ENCODE measurements around the gene PREX1. TPM values are rescaled to one million over a fixed set of nuclear protein-coding genes. Genes with fewer than 3 reads are reported as not detected.

Gene PREX1
- total and polyA plus RNA-seq, 9 donors: 3.8 to 13.6 (median 6.7) TPM

- no peak for TF ChIP-seq CTCF (IDR thresholded peaks at IDR 0.05)
- TF ChIP-seq POLR2A (IDR thresholded peaks at IDR 0.05): no peak
- no peak for TF ChIP-seq EP300 (IDR thresholded peaks at IDR 0.05)
- Histone ChIP-seq H3K4me1 (ENCODE audit: insufficient read depth) (no peaks in the 10 kb centered on the region), H3K36me3 (no peaks in the 10 kb centered on the region), H3K9me3 (no peaks in the 10 kb centered on the region), H3K4me3 (no peak overlapping the region), H3K27me3 (no peaks in the 10 kb centered on the region), H3K27ac (no peak overlapping the region)
- WGBS, 3 donors: 84 to 97% (median 85%) methylated on average over 1 of the region's 1 CpG
- DNase-seq: no peak
- intact Hi-C loops (cut with DNase I): no loop called here
These were observed 34.5 kb upstream of the PREX1 start for GRCh38 chr20:48862279-48862678.

GRCh38 chr20:48861444-48861843, 33.6 kb upstream of the PREX1 start:
- intact Hi-C loops (cut with DNase I): no loop called here
- 77 to 94% (median 88%) methylated on average over 2 of the region's 2 CpGs for WGBS, 3 donors
- no peaks in the 10 kb centered on the region for H3K27me3 ChIP-seq

GRCh38 chr20:48858075-48858790, 30.4 kb upstream of the PREX1 start:
- DNase-seq: no peak
- intact Hi-C loops (cut with DNase I): no loop called here
- TF ChIP-seq CTCF (IDR thresholded peaks at IDR 0.05) (no peak), EP300 (IDR thresholded peaks at IDR 0.05) (no peak), POLR2A (IDR thresholded peaks at IDR 0.05) (no peak)
- Histone ChIP-seq H3K27ac (no peak overlapping the region), H3K27me3 (no peaks in the 10 kb centered on the region), H3K4me3 (no peak overlapping the region), H3K9me3 (no peaks in the 10 kb centered on the region), H3K36me3 (no peaks in the 10 kb centered on the region), H3K4me1 (ENCODE audit: insufficient read depth) (no peaks in the 10 kb centered on the region)
- 69 to 75% (median 75%) methylated on average over 6 of the region's 6 CpGs for WGBS, 3 donors

More at GRCh38 chr20:48861444-48861843, 33.6 kb upstream of the PREX1 start:
- H3K36me3 ChIP-seq: no peaks in the 10 kb centered on the region
- TF ChIP-seq CTCF (IDR thresholded peaks at IDR 0.05): no peak
- no peak for TF ChIP-seq POLR2A (IDR thresholded peaks at IDR 0.05)
- TF ChIP-seq EP300 (IDR thresholded peaks at IDR 0.05): no peak
- DNase-seq: no peak
- H3K9me3 ChIP-seq: no peaks in the 10 kb centered on the region
- H3K27ac ChIP-seq: no peak overlapping the region
- no peaks in the 10 kb centered on the region for H3K4me1 ChIP-seq (ENCODE audit: insufficient read depth)
- no peak overlapping the region for H3K4me3 ChIP-seq

GRCh38 chr20:48856130-48856529, 28.3 kb upstream of the PREX1 start:
- Histone ChIP-seq H3K27me3 (no peaks in the 10 kb centered on the region), H3K9me3 (no peaks in the 10 kb centered on the region), H3K4me3 (no peak overlapping the region), H3K27ac (no peak overlapping the region), H3K4me1 (ENCODE audit: insufficient read depth) (no peaks in the 10 kb centered on the region), H3K36me3 (no peaks in the 10 kb centered on the region)
- WGBS, 3 donors: 78 to 87% (median 82%) methylated on average over 5 of the region's 5 CpGs
- DNase-seq: no peak
- intact Hi-C loops (cut with DNase I): no loop called here
- no peak for TF ChIP-seq CTCF (IDR thresholded peaks at IDR 0.05)
- no peak for TF ChIP-seq EP300 (IDR thresholded peaks at IDR 0.05)
- TF ChIP-seq POLR2A (IDR thresholded peaks at IDR 0.05): no peak

Measured in ovary (tissue), 9 donors.